ENCODE data around the gene TIMM8A. TPM values are rescaled to one million over a fixed set of nuclear protein-coding genes. Genes with fewer than 3 reads are reported as not detected.

Gene TIMM8A
- polyA plus RNA-seq, 1 of the 3 experiments (the other 2 are of a cell fraction), result 14.2 TPM

DNA sequence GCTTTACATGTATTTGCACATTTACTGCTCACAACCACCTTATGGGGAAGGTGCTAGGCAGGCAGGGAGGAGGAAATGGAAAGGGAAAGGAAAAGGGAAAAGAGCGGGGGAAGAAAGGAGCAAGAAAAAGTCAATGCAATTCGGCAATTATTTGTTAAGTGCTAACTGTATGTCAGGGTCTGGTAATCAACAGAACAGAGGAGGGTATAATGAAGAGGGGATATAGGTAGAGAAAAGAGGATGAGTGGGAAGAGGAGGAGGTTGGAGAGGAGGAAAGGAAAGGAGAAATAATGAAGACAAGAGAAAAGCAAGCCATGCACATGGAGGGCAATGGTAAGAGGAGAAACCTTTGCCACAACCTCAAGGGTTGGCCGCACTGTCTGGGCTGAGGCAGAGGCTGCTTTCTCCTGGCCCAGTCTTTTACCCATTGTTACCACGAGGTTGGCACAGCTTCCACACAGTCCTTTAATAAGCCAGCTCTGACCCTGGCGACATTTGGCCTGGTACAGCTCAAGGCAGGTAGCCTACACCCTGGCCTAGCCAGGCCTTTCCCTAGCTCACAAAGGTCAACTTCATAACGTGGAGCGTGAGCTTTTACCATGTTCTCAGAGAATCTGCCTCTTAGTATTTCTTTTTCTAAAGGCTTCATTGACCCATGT, 36.6 kb upstream of the TIMM8A start:
- no peaks in the 10 kb centered on the region for H3K79me2 ChIP-seq (ENCODE audit: insufficient read depth)
- no peaks in the 10 kb centered on the region for H3F3A ChIP-seq (replicated peaks; ENCODE audit: insufficient read depth)
- no peak overlapping the region for H3K9ac ChIP-seq
- no peaks in the 10 kb centered on the region; a peak in 1 of 4 replicates for H3K4me1 ChIP-seq (ENCODE audit: control insufficient read depth in 1 of 2, insufficient read depth in 2 of 2, low read depth in 1 of 2, low read length in 1 of 2)
- peaks cover 9% of the 10 kb centered on the region; the same call in 1 of the 2 replicates for H3K27me3 ChIP-seq (ENCODE audit: insufficient read depth)
- no peak overlapping the region for H3K4me2 ChIP-seq
- no peak overlapping the region for H2AFZ ChIP-seq (ENCODE audit: low read depth)
- no peak overlapping the region for H3K4me3 ChIP-seq (ENCODE audit: low read depth in 2 of 2, low read length in 1 of 2)
- no peaks in the 10 kb centered on the region for H3K9me3 ChIP-seq
- TF ChIP-seq TCF12 (IDR thresholded peaks at IDR 0.05), result no peak
- no peak for TF ChIP-seq RXRA (IDR thresholded peaks at IDR 0.05; ENCODE audit: borderline replicate concordance, low read depth)
- TF ChIP-seq FOXM1 (IDR thresholded peaks at IDR 0.05; ENCODE audit: low read depth), result no peak
- TF ChIP-seq, protein P1, sequence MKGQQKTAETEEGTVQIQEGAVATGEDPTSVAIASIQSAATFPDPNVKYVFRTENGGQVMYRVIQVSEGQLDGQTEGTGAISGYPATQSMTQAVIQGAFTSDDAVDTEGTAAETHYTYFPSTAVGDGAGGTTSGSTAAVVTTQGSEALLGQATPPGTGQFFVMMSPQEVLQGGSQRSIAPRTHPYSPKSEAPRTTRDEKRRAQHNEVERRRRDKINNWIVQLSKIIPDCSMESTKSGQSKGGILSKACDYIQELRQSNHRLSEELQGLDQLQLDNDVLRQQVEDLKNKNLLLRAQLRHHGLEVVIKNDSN (IDR thresholded peaks at IDR 0.05; ENCODE audit: borderline replicate concordance, low read depth), result no peak
- no peak for TF ChIP-seq EP300 (IDR thresholded peaks at IDR 0.05; ENCODE audit: borderline replicate concordance in 1 of 2, low read depth in 1 of 2, low read length in 1 of 2)
- TF ChIP-seq, protein P2, sequence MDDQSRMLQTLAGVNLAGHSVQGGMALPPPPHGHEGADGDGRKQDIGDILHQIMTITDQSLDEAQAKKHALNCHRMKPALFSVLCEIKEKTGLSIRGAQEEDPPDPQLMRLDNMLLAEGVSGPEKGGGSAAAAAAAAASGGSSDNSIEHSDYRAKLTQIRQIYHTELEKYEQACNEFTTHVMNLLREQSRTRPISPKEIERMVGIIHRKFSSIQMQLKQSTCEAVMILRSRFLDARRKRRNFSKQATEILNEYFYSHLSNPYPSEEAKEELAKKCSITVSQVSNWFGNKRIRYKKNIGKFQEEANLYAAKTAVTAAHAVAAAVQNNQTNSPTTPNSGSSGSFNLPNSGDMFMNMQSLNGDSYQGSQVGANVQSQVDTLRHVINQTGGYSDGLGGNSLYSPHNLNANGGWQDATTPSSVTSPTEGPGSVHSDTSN (IDR thresholded peaks at IDR 0.05), result no peak
- no peak for TF ChIP-seq CHD2 (IDR thresholded peaks at IDR 0.05; ENCODE audit: low read length, partially characterized antibody)
- TF ChIP-seq MEF2A (IDR thresholded peaks at IDR 0.05; ENCODE audit: borderline replicate concordance, low read depth), result no peak
- TF ChIP-seq POLR2AphosphoS5 (IDR thresholded peaks at IDR 0.05; ENCODE audit: low read depth, low read length), result no peak
- TF ChIP-seq, protein P3, sequence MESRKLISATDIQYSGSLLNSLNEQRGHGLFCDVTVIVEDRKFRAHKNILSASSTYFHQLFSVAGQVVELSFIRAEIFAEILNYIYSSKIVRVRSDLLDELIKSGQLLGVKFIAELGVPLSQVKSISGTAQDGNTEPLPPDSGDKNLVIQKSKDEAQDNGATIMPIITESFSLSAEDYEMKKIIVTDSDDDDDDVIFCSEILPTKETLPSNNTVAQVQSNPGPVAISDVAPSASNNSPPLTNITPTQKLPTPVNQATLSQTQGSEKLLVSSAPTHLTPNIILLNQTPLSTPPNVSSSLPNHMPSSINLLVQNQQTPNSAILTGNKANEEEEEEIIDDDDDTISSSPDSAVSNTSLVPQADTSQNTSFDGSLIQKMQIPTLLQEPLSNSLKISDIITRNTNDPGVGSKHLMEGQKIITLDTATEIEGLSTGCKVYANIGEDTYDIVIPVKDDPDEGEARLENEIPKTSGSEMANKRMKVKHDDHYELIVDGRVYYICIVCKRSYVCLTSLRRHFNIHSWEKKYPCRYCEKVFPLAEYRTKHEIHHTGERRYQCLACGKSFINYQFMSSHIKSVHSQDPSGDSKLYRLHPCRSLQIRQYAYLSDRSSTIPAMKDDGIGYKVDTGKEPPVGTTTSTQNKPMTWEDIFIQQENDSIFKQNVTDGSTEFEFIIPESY (IDR thresholded peaks at IDR 0.05; ENCODE audit: borderline replicate concordance, low read depth), result no peak
- no peak for TF ChIP-seq RFX5 (IDR thresholded peaks at IDR 0.05; ENCODE audit: low read length)
- TF ChIP-seq RAD21 (IDR thresholded peaks at IDR 0.05; ENCODE audit: low read length), result no peak
- CTCF ChIA-PET, result no interaction called here
- no peak for DNase-seq
- H3K36me3 ChIP-seq (replicated peaks in 1 of 2; ENCODE audit: control insufficient read depth in 1 of 2, insufficient read depth in 2 of 2, low read length in 1 of 2), result no peaks in the 10 kb centered on the region
- WGBS (ENCODE audit: low lambda C conversion rate), result 45% methylated on average over 7 of the region's 7 CpGs
- H4K20me1 ChIP-seq (ENCODE audit: insufficient read depth), result no peaks in the 10 kb centered on the region
- no peak overlapping the region for H3K27ac ChIP-seq (ENCODE audit: low read depth in 2 of 2, low read length in 1 of 2)
- H3K9me2 ChIP-seq, result no peaks in the 10 kb centered on the region
- POLR2A ChIA-PET, result no interaction called here

DNA sequence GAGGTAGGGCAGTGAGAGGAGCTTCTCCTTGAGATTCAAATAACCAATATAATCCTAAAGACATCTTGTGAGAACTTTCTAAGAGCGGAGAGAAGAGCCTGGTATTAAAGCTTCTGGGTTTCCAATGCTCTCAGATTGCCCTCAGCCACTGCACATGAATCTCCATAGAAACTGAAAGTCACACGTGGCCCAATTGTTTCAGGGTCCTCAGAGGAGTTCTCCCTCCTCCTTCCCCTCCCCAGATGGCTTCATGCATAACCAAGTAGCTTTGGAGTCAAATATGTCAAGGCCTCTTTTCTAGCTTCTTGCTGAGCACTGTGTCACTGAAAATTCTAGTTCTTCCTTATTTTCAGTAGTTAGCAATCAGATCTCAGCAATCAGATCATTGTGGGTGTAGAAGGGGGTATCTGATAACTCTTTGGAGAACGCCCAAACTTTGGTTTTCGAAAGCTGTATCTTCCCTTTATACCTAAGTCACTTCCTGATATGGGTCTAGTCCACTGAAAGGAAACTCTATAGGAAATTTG, 35.2 kb upstream of the TIMM8A start:
- 41% methylated on average over 4 of the region's 4 CpGs for WGBS (ENCODE audit: low lambda C conversion rate)
- POLR2A ChIA-PET, result no interaction called here
- no peaks in the 10 kb centered on the region for H3F3A ChIP-seq (replicated peaks; ENCODE audit: insufficient read depth)
- no peak overlapping the region for H3K4me3 ChIP-seq (ENCODE audit: low read depth in 2 of 2, low read length in 1 of 2)
- H3K4me1 ChIP-seq (ENCODE audit: control insufficient read depth in 1 of 2, insufficient read depth in 2 of 2, low read depth in 1 of 2, low read length in 1 of 2), result no peaks in the 10 kb centered on the region; a peak in 1 of 4 replicates
- no peak overlapping the region for H3K27ac ChIP-seq (ENCODE audit: low read depth in 2 of 2, low read length in 1 of 2)
- no peaks in the 10 kb centered on the region for H3K9me2 ChIP-seq
- no peak overlapping the region for H3K4me2 ChIP-seq
- no peaks in the 10 kb centered on the region for H4K20me1 ChIP-seq (ENCODE audit: insufficient read depth)
- no peaks in the 10 kb centered on the region for H3K79me2 ChIP-seq (ENCODE audit: insufficient read depth)
- H2AFZ ChIP-seq (ENCODE audit: low read depth), result 0 out of 2 replicates have a peak overlapping the region, but pooled peaks have one; percentile 2
- no peaks in the 10 kb centered on the region for H3K36me3 ChIP-seq (replicated peaks in 1 of 2; ENCODE audit: control insufficient read depth in 1 of 2, insufficient read depth in 2 of 2, low read length in 1 of 2)
- no peak for DNase-seq
- CTCF ChIA-PET, result no interaction called here
- no peak overlapping the region for H3K9ac ChIP-seq
- H3K27me3 ChIP-seq (ENCODE audit: insufficient read depth), result peaks cover 9% of the 10 kb centered on the region; the same call in 1 of the 2 replicates
- no peaks in the 10 kb centered on the region for H3K9me3 ChIP-seq
- TF ChIP-seq TAF1 (IDR thresholded peaks at IDR 0.05; ENCODE audit: borderline replicate concordance, low read depth, low read length), result no peak
- no peak for TF ChIP-seq NRF1 (IDR thresholded peaks at IDR 0.05; ENCODE audit: low read depth, low read length)
- no peak for TF ChIP-seq MXI1 (IDR thresholded peaks at IDR 0.05; ENCODE audit: low read depth, low read length)
- TF ChIP-seq POLR2AphosphoS5 (IDR thresholded peaks at IDR 0.05; ENCODE audit: low read depth, low read length), result no peak
- TF ChIP-seq, protein P3 (IDR thresholded peaks at IDR 0.05; ENCODE audit: borderline replicate concordance, low read depth), result no peak
- TF ChIP-seq, protein P2 (IDR thresholded peaks at IDR 0.05), result no peak
- TF ChIP-seq, protein P4, sequence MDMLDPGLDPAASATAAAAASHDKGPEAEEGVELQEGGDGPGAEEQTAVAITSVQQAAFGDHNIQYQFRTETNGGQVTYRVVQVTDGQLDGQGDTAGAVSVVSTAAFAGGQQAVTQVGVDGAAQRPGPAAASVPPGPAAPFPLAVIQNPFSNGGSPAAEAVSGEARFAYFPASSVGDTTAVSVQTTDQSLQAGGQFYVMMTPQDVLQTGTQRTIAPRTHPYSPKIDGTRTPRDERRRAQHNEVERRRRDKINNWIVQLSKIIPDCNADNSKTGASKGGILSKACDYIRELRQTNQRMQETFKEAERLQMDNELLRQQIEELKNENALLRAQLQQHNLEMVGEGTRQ (IDR thresholded peaks at IDR 0.05; ENCODE audit: borderline replicate concordance, low read depth, low read length), result no peak
- TF ChIP-seq SMC3 (IDR thresholded peaks at IDR 0.05; ENCODE audit: low read depth, low read length), result no peak
- no peak for TF ChIP-seq FOSL2 (IDR thresholded peaks at IDR 0.05; ENCODE audit: borderline replicate concordance, low read depth)

Measured in SK-N-SH (cell line).